GM15510 (cell line): ENCODE results near the gene RABGEF1.

Experiments
- POLR2A ChIP-seq: IDR thresholded peaks from 3 replicates; pipeline ENCODE4 v1.6.1; 2011; ENCODE audit warnings: borderline replicate concordance; ENCODE audit not compliant: insufficient read length; ENCODE audit errors: extremely low read depth

Gene RABGEF1

GRCh38 chr7:66731986-66732385 is 8.5 kb upstream of the RABGEF1 start:
- no peak for TF ChIP-seq POLR2A

DNA sequence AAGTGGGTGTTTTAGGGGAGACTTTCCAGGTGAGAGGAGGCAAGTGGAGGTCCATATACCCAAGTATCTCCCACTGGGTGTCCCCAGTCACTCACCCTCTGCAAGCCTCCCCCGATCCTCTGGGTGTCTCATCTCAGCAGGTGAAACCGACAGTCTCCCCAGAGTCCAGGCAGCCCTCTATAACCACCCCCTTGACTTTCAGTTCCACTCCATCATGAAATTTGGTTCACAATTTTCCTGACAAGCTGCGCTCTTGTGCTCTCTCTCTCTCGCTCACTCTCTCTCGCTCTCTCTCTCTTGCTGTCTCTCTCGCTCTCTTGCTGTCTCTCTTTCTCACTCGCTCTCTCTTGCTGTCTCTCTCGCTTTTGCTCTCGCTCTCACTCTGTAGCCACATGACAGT is 8.1 kb upstream of the RABGEF1 start:
- TF ChIP-seq POLR2A = no peak

DNA sequence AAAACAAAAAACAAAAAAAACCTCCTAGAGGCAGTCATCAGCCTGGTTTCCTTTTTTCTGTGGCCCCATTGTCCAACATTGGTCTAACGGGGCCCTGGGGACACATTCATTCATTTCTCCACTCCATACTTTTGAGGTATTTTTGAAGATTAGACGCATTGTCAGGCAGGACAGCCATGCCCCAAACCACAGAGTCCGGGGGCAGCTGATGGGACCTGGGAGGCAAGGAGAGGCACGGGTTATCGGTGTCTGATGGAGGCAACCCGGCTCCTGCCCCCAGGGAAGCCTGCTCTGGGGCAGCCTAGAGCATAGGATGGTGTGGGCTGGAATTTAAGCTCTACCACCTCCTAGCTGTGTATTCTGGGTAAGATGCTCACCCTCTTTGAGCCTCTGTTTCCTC is 6.5 kb upstream of the RABGEF1 start:
- TF ChIP-seq POLR2A = no peak

GRCh38 chr7:66735154-66735553 is 5.4 kb upstream of the RABGEF1 start:
- TF ChIP-seq POLR2A = no peak

DNA sequence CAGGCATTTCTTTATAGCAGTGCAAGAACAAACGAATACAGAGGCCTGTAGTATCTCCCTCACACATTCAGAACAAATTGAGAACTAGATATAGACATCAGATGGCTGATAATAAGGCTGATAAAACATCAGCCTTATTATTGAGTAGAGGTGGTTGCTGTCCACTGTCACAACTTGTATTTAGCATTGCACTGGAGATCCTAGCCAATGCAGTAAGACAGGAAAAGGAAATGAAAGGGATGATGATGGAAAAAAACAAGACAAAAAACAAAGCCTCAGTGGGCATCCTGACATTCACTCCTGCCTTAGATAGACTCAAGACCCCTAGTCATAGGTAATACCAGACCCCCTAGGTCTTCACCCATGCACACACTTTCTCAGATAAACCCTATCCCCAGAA is 4.7 kb upstream of the RABGEF1 start:
- TF ChIP-seq POLR2A = no peak

DNA sequence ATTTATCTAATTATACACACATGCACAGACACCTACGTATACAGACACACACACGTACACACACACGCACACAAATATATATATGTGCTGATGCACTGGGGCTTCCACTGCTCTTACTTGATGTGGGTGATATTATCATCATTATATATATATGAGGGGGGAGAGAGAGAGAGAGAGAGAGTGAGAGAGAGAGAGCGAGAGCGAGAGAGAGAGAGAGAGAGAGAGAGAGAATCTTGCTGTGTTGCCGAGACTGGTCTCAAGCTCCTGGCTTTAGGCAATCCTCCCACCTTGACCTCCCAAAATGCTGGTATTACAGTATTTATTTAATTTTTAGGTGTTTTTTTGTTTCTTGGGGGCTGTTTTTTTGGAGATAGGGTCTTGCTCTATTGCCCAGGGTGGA is 3.6 kb upstream of the RABGEF1 start:
- no peak for TF ChIP-seq POLR2A

- TF ChIP-seq POLR2A = no peak
These were observed 2.9 kb upstream of the RABGEF1 start for GRCh38 chr7:66737667-66738066.

- TF ChIP-seq POLR2A = no peak
These were observed 1.1 kb upstream of the RABGEF1 start for GRCh38 chr7:66739477-66739876.

DNA sequence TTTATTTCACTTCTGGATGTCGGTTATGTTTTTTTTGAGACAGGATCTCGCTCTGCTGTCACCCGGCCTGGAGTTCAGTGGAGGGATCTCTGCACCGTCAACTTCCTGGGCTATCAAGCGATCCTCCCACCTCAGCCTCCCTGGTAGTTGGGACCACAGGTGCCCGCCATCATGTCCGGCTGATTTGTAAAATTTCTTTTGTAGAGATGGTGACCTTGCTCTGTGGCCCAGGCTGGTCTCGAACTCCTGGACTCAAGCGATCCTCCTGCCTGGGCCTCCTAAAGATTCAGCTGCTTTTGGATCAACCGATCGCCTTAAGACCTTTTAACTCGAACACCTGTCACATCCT is 606 bp upstream of the RABGEF1 start:
- TF ChIP-seq POLR2A = no peak

- TF ChIP-seq POLR2A = no peak
These were observed 1.1 kb downstream of the RABGEF1 start for GRCh38 chr7:66741710-66742049.

GRCh38 chr7:66743920-66744319 is 3.4 kb downstream of the RABGEF1 start:
- TF ChIP-seq POLR2A = no peak

- no peak for TF ChIP-seq POLR2A
These were observed 6.9 kb downstream of the RABGEF1 start for GRCh38 chr7:66747385-66747784.

DNA sequence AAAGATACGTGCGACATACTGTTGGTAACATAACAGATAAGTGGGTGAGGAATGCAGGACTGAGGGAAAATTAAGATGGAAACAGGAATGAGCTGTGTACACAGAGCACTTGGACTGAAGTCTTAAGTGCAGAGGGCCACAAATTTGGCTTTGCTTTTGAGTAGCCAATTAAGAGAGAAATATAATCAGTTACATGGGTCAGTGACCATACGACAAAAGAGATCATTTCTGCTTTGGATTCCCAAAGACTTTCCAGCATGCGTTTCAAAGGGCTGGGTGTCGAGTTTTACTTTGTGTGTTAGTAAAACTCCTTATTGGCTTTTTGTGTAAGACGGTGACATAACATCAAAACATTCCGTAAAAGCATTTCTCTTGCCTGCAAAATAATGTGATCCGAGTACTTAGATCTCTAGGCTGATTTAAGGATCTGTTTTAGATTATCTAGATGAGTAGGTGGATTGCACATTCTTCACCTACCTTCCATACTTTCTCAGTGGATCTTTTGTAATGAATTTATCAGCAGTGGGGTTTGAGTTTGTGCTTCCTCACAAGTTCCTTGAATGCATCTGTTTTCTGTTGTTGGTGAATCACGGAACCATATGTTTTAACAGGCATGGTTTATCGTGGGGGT is 7.5 kb downstream of the RABGEF1 start:
- no peak for TF ChIP-seq POLR2A

DNA sequence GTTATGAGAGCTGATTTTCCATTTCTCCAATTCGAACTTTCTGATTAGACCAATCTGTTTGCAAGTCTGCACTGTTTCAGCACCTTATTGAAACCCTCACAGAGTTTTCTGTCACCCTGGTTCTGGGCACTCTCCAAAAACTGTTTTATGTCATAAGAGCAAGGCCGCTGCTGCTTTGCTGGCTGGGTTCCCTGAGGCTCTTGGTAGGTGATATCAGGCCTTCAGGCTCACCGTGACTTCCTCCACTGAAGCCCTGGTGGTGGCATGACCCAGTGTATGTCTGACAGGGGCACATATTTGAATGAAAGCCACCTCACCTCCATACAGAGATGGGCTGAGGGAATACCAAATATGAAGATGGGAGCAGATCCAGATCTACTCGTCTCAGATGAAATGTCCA is 8.3 kb downstream of the RABGEF1 start:
- TF ChIP-seq POLR2A = no peak

GRCh38 chr7:66751945-66752344 is 11.4 kb downstream of the RABGEF1 start:
- TF ChIP-seq POLR2A = no peak

- no peak for TF ChIP-seq POLR2A
These were observed 14.0 kb downstream of the RABGEF1 start for GRCh38 chr7:66754541-66754940.

DNA sequence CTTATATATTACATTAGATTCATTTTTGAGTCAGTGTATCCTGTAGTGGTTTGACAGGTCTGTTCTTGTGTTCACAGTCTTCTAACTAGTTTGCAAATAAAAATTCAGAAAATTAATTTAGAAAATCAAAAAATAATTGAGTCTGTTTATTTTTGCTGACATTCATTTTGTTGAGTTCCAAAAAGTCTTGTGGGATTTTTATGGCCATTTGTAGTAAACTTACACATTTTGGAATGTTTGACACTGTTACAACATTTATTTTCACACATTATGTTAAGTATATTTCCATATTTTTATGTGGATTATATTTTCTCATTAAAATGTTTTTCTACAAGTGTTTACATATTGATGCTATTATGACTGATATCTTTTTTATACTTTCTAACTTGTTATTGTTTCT is 16.4 kb downstream of the RABGEF1 start:
- TF ChIP-seq POLR2A = no peak
